HFFc6 (cell line): ENCODE results near the gene MLF1. TPM values are rescaled to one million over a fixed set of nuclear protein-coding genes. Genes with fewer than 3 reads are reported as not detected.

Experiments
- DNase-seq: peaks from one replicate; pipeline ENCODE4 v3.0.0-alpha.2; 2018
- H3K27ac Mint-ChIP-seq: 2 replicates; pipeline ENCODE4 v1.8.0; 2020; ENCODE audit warnings: mild to moderate bottlenecking, mixed read lengths
- H3K27me3 Mint-ChIP-seq: 2 replicates; pipeline ENCODE4 v1.8.0; 2021; ENCODE audit warnings: mild to moderate bottlenecking, moderate library complexity, mixed read lengths; ENCODE audit not compliant: insufficient read depth
- H3K36me3 Mint-ChIP-seq: 2 replicates; pipeline ENCODE4 v1.8.0; 2021; ENCODE audit warnings: low read depth, mixed read lengths
- H3K4me1 Mint-ChIP-seq: 2 replicates; pipeline ENCODE4 v1.8.0; 2020; ENCODE audit warnings: low read depth, mixed read lengths
- H3K4me3 Mint-ChIP-seq: 2 replicates; pipeline ENCODE4 v1.8.0; 2020; ENCODE audit warnings: mild to moderate bottlenecking, moderate library complexity, mixed read lengths
- H3K9me3 Mint-ChIP-seq: 2 replicates; pipeline ENCODE4 v1.8.0; 2020; ENCODE audit warnings: mild to moderate bottlenecking, mixed read lengths
- CTCF ChIP-seq: fragments of 200-600 bp; sonication (generic); IDR thresholded peaks from 2 replicates; pipeline ENCODE4 v1.5.0; 2021; ENCODE audit warnings: antibody characterized with exemption, mild to moderate bottlenecking
- total RNA-seq, 6 experiments: library from RNA; stranded (reverse); fragmentation: NEBNext Ultra II Directional; extraction: Animal tissue kit (Norgen Biotek cat#: 25700); gene quantifications; 2 replicates in 1 of 6; 3 replicates in 5 of 6; pipeline ENCODE4 v1.2.3, GENCODE V29; 2021

MLF1 gene
- total RNA-seq, 6 experiments from 2014 or later: 1.6 to 4.0 (median 2.9) TPM

GRCh38 chr3:158574646-158575045, 3.7 kb downstream of the MLF1 start:
- Mint-ChIP-seq H3K4me3 (no peak overlapping the region), H3K9me3 (no peaks in the 10 kb centered on the region), H3K27me3 (peaks cover 6% of the 10 kb centered on the region), H3K4me1 (peaks cover 14% of the 10 kb centered on the region), H3K36me3 (no peaks in the 10 kb centered on the region), H3K27ac (no peak overlapping the region)
- DNase-seq: no peak
- TF ChIP-seq CTCF: no peak

GRCh38 chr3:158590223-158590622, 19.2 kb downstream of the MLF1 start:
- H3K4me1 Mint-ChIP-seq: peaks cover 5% of the 10 kb centered on the region; the same call in 1 of the 2 replicates
- H3K27me3 Mint-ChIP-seq: peaks cover 5% of the 10 kb centered on the region
- H3K9me3 Mint-ChIP-seq: no peaks in the 10 kb centered on the region
- H3K27ac Mint-ChIP-seq: no peak overlapping the region
- TF ChIP-seq CTCF: no peak
- no peak overlapping the region for H3K4me3 Mint-ChIP-seq
- no peaks in the 10 kb centered on the region for H3K36me3 Mint-ChIP-seq
- no peak for DNase-seq

GRCh38 chr3:158600787-158601186, 29.8 kb downstream of the MLF1 start:
- no peak for DNase-seq
- H3K4me3 Mint-ChIP-seq: no peak overlapping the region
- no peaks in the 10 kb centered on the region for H3K36me3 Mint-ChIP-seq
- no peaks in the 10 kb centered on the region for H3K9me3 Mint-ChIP-seq
- H3K27ac Mint-ChIP-seq: no peak overlapping the region
- H3K4me1 Mint-ChIP-seq: no peaks in the 10 kb centered on the region
- H3K27me3 Mint-ChIP-seq: no peaks in the 10 kb centered on the region; the same call in 1 of the 2 replicates
- TF ChIP-seq CTCF: no peak

GRCh38 chr3:158602227-158602626, 31.2 kb downstream of the MLF1 start:
- no peak overlapping the region for H3K4me3 Mint-ChIP-seq
- H3K4me1 Mint-ChIP-seq: no peaks in the 10 kb centered on the region
- TF ChIP-seq CTCF: no peak
- no peaks in the 10 kb centered on the region for H3K9me3 Mint-ChIP-seq
- no peak overlapping the region for H3K27ac Mint-ChIP-seq
- no peak for DNase-seq
- H3K36me3 Mint-ChIP-seq: no peaks in the 10 kb centered on the region
- no peaks in the 10 kb centered on the region; the same call in 1 of the 2 replicates for H3K27me3 Mint-ChIP-seq

GRCh38 chr3:158617982-158618875, 47.2 kb downstream of the MLF1 start:
- Mint-ChIP-seq H3K4me3 (no peak overlapping the region), H3K27ac (no peak overlapping the region), H3K9me3 (peaks cover 24% of the 10 kb centered on the region), H3K27me3 (no peaks in the 10 kb centered on the region; the same call in 1 of the 2 replicates), H3K36me3 (no peaks in the 10 kb centered on the region), H3K4me1 (no peaks in the 10 kb centered on the region)
- TF ChIP-seq CTCF: no peak
- no peak for DNase-seq
